GM18951 (cell line): ENCODE data around the gene DDX46.

Experiments
- POLR2A ChIP-seq: IDR thresholded peaks from 4 replicates; pipeline ENCODE4 v1.6.1; 2011; ENCODE audit warnings: mild to moderate bottlenecking; ENCODE audit not compliant: insufficient read length, insufficient read depth; ENCODE audit errors: extremely low read depth
- in situ Hi-C: fragments of 300-500 bp; cut with MboI; formaldehyde crosslinking; loops from one replicate; pipeline ENCODE4 v1.12.0; 2022; ENCODE audit warnings: low sequenced_read_pairs, mixed read lengths, inconsistent platforms; ENCODE audit not compliant: unreplicated experiment

DDX46 gene

DNA sequence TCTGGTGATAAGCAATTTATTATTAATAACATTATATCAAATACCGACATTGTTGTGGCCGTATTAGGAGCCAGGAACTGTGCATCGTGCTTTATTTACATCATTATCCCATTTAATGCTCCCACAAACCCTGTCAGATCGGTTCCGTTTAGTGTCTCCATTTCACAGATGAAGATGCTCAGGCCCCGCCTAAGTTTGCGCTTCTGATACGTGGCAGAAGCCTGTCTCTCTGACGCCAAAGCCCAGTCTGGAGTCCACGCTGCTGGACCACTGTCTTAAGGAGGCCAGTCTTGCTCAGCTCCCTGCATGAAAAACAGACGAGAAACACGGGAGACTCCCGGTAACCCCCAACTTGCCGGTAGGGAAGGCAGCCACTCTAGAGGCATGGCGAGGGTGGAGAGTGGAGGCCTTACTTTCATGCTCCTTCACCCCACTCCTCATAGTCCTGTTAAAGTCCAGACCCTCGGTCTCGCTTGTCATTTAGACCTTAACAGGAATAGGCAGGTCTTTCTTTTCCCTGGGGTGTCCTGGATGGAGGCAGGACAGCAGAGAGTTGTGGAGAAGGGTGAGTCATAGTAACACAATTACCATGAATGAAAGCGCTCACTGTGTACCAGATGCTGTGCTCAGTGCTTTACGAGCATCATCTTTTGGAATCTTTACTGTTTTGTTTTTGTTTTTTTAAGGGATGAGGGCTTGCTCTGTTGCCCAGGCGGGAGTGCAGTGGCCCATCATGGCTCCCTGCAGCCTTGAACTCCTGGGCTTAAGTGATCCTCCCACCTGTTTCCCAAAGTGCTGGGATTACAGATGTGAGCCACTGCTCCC is 116.5 kb downstream of the DDX46 start:
- TF ChIP-seq POLR2A, result no peak
- in situ Hi-C loops, result no loop called here

GRCh38 chr5:134877159-134877558 is 118.6 kb downstream of the DDX46 start:
- in situ Hi-C loops, result no loop called here
- TF ChIP-seq POLR2A, result no peak

GRCh38 chr5:134878403-134878802 is 119.8 kb downstream of the DDX46 start:
- no peak for TF ChIP-seq POLR2A
- in situ Hi-C loops, result no loop called here

GRCh38 chr5:134879456-134879855 is 120.9 kb downstream of the DDX46 start:
- TF ChIP-seq POLR2A, result no peak
- in situ Hi-C loops, result no loop called here
